HepG2 (cell line): ENCODE measurements around the gene RPS6KA2. TPM values are rescaled to one million over a fixed set of nuclear protein-coding genes. Genes with fewer than 3 reads are reported as not detected.

ENCODE experiments used
- ATAC-seq: fragments of 200-7000 bp; cut with Tn5 transposase; 3 replicates; pipeline ENCODE4 v1.9.1; 2020; ENCODE audit warnings: mild to moderate bottlenecking, moderate library complexity
- BruUV-seq: library from RNA; stranded (reverse); fragments of 400-500 nt; replicated peaks from 2 replicates; lab custom pipeline; 2021; lab: Mats Ljungman, UMichigan
- CTCF ChIA-PET: fragments of 300-600 bp; formaldehyde crosslinking; extraction: SDS; loops from one replicate; lab custom pipeline; 2021; ENCODE audit warnings: low total read pairs, inconsistent platforms, low intra/inter-chr PET ratio; lab: Yijun Ruan, JAX
- POLR2A ChIA-PET: fragments of 350-600 bp; sonication (Branson Sonifier 250); formaldehyde crosslinking; loops from one replicate; lab custom pipeline; 2020; ENCODE audit warnings: antibody characterized with exemption, inconsistent platforms; lab: Yijun Ruan, JAX
- DNase-seq: peaks from one replicate; pipeline ENCODE4 v3.0.0-alpha.2; 2015; ENCODE audit warnings: low spot score
- FAIRE-seq: peaks from 3 replicates; lab custom pipeline; 2011; peaks lifted over from hg19 to GRCh38; lab: Jason Lieb, UNC
- H2AFZ ChIP-seq: one replicate; pipeline ENCODE4 v1.6.1; 2011; ENCODE audit warnings: low read length, inconsistent platforms
- H3K27ac ChIP-seq: fragments of 300-600 bp; 3 replicates; pipeline ENCODE4 v1.8.0; 2011; ENCODE audit warnings: mixed run types, mild to moderate bottlenecking, mixed read lengths, low read length, inconsistent platforms; ENCODE audit not compliant: insufficient read depth; ENCODE audit errors: extremely low read length
- H3K27me3 ChIP-seq, 2 experiments: fragments of 200-600 bp in 1 of 2; 2 replicates in 1 of 2; 3 replicates in 1 of 2; pipeline versions ENCODE4 v1.6.0 to v1.8.0; 2011; ENCODE audit warnings: low read length in 2 of 2, mild to moderate bottlenecking in 2 of 2, moderate library complexity in 2 of 2, inconsistent platforms in 1 of 2; ENCODE audit not compliant: insufficient read depth in 2 of 2, control insufficient read depth in 1 of 2
- H3K36me3 ChIP-seq, 2 experiments: fragments of 200-600 bp in 1 of 2; replicated peaks in 1 of 2; 2 replicates in 1 of 2; 3 replicates in 1 of 2; pipeline versions ENCODE4 v1.5.1 to v1.8.0; 2011; ENCODE audit warnings: low read length in 2 of 2, inconsistent platforms in 1 of 2; ENCODE audit not compliant: insufficient read depth in 2 of 2, control insufficient read depth in 1 of 2
- H3K4me1 ChIP-seq: 2 replicates; pipeline ENCODE4 v1.5.1; 2012; ENCODE audit warnings: low read length, inconsistent platforms; ENCODE audit not compliant: insufficient read depth
- H3K4me2 ChIP-seq: 2 replicates; pipeline ENCODE4 v1.6.0; 2011; ENCODE audit warnings: low read depth, low read length, inconsistent platforms
- H3K4me3 ChIP-seq, 3 experiments: fragments of 200-600 bp in 1 of 3; sonication (generic), shearing (Covaris generic) in 1 of 3; replicated peaks in 1 of 3; 2 replicates each; pipeline ENCODE4 v1.5.1; 2011 to 2016; ENCODE audit warnings: low read length in 3 of 3, inconsistent platforms in 2 of 3, low read depth in 2 of 3, mild to moderate bottlenecking in 2 of 3, control low read depth in 1 of 3, mixed read lengths in 1 of 3; ENCODE audit not compliant: insufficient read depth in 1 of 3
- H3K79me2 ChIP-seq: one replicate; pipeline ENCODE4 v1.6.1; 2011; ENCODE audit warnings: low read length, inconsistent platforms; ENCODE audit not compliant: insufficient read depth
- H3K9ac ChIP-seq: 2 replicates; pipeline ENCODE4 v1.6.0; 2011; ENCODE audit warnings: mild to moderate bottlenecking, low read depth, low read length, inconsistent platforms; ENCODE audit not compliant: insufficient read depth
- H3K9me3 ChIP-seq: 2 replicates; pipeline ENCODE4 v1.5.1; 2012; ENCODE audit warnings: mild to moderate bottlenecking, low read length
- H4K20me1 ChIP-seq: 2 replicates; pipeline ENCODE4 v1.6.0; 2011; ENCODE audit warnings: inconsistent platforms, mild to moderate bottlenecking, low read length, moderate library complexity; ENCODE audit not compliant: insufficient read depth
- ATAD3A ChIP-seq: sonication (generic); formaldehyde crosslinking; IDR thresholded peaks from 2 replicates; pipeline ENCODE4 v1.4.0; 2020; ENCODE audit warnings: missing genetic modification reagents
- BATF2 ChIP-seq: sonication (generic); formaldehyde crosslinking; IDR thresholded peaks from 2 replicates; pipeline ENCODE4 v1.8.0; 2022; ENCODE audit warnings: mild to moderate bottlenecking, missing genetic modification reagents, moderate library complexity
- CEBPB ChIP-seq: IDR thresholded peaks from 2 replicates; pipeline ENCODE4 v1.6.1; 2011; ENCODE audit warnings: low read depth, low read length, improper control_type of control experiment, borderline replicate concordance
- DR1 ChIP-seq: sonication (generic); formaldehyde crosslinking; IDR thresholded peaks from 2 replicates; pipeline ENCODE4 v1.8.0; 2021; ENCODE audit warnings: mild to moderate bottlenecking, missing genetic modification reagents, inconsistent platforms
- HIVEP1 ChIP-seq: sonication (generic); formaldehyde crosslinking; IDR thresholded peaks from 2 replicates; pipeline ENCODE4 v1.4.0; 2020; ENCODE audit warnings: mild to moderate bottlenecking, missing genetic modification reagents
- MED13 ChIP-seq: sonication (generic); formaldehyde crosslinking; IDR thresholded peaks from 2 replicates; pipeline ENCODE4 v1.5.0; 2020; ENCODE audit warnings: missing genetic modification reagents
- NONO ChIP-seq, 2 experiments: fragments of 450-650 bp in 1 of 2; sonication (generic) in 1 of 2; formaldehyde crosslinking in 1 of 2; IDR thresholded peaks in 1 of 2; conservative IDR thresholded peaks in 1 of 2; 2 replicates each; pipeline versions ENCODE4 v1.6.1 to v1.8.0; 2017 to 2022; ENCODE audit warnings: mild to moderate bottlenecking in 1 of 2, missing genetic modification reagents in 1 of 2, moderate library complexity in 1 of 2
- RFX3 ChIP-seq: IDR thresholded peaks from 2 replicates; pipeline ENCODE4 v1.6.1; 2016; ENCODE audit warnings: missing biosample characterization, missing genetic modification reagents
- SIN3B ChIP-seq: fragments of 150-350 bp; IDR thresholded peaks from 2 replicates; pipeline ENCODE4 v1.6.1; 2014; ENCODE audit warnings: low read length
- SNAPC5 ChIP-seq: sonication (generic); formaldehyde crosslinking; IDR thresholded peaks from 2 replicates; pipeline ENCODE4 v1.8.1; 2023; ENCODE audit warnings: mild to moderate bottlenecking, missing genetic modification reagents, borderline replicate concordance
- YY1 ChIP-seq: IDR thresholded peaks from 2 replicates; pipeline ENCODE4 v1.6.1; 2011; ENCODE audit warnings: low read length, low read depth, moderate library complexity, mild to moderate bottlenecking; ENCODE audit not compliant: insufficient read depth, insufficient replicate concordance
- ZC3H4 ChIP-seq: sonication (generic); formaldehyde crosslinking; IDR thresholded peaks from 2 replicates; pipeline ENCODE4 v1.4.0; 2020; ENCODE audit warnings: missing genetic modification reagents, borderline replicate concordance
- ZNF326 ChIP-seq: sonication (generic); formaldehyde crosslinking; IDR thresholded peaks from 2 replicates; pipeline ENCODE4 v1.4.0; 2020; ENCODE audit warnings: missing genetic modification reagents, borderline replicate concordance
- ZNF580 ChIP-seq: IDR thresholded peaks from 2 replicates; pipeline ENCODE4 v1.6.1; 2016; ENCODE audit warnings: low read depth, borderline replicate concordance
- ZNF607 ChIP-seq: sonication (generic); formaldehyde crosslinking; IDR thresholded peaks from 2 replicates; pipeline ENCODE4 v1.5.1; 2020; ENCODE audit warnings: missing genetic modification reagents, mild to moderate bottlenecking, borderline replicate concordance
- ZSCAN25 ChIP-seq: sonication (generic); formaldehyde crosslinking; IDR thresholded peaks from 2 replicates; pipeline ENCODE4 v1.8.0; 2022; ENCODE audit warnings: mild to moderate bottlenecking, missing genetic modification reagents
- ZSCAN29 ChIP-seq: sonication (generic); formaldehyde crosslinking; conservative IDR thresholded peaks from 2 replicates; pipeline ENCODE4 v1.4.0; 2020; ENCODE audit warnings: mild to moderate bottlenecking, missing genetic modification reagents
- WGBS: methylation state at CpG from one replicate; pipeline ENCODE4 v1.1.6; 2017; ENCODE audit warnings: low lambda C conversion rate; 5-methylcytosine and 5-hydroxymethylcytosine counted together
- in situ Hi-C: cut with HindIII; loops from 2 replicates; pipeline ENCODE4 v1.10.0; 2017; ENCODE audit warnings: low pct_unique_long_range_greater_than_20kb; ENCODE audit not compliant: extremely low pct_ligation_motif_present
- intact Hi-C: fragments of 100-400 bp; cut with micrococcal nuclease; formaldehyde crosslinking; loops from one replicate; pipeline ENCODE4 v1.10.0; 2022; ENCODE audit not compliant: unreplicated experiment
- polyA plus RNA-seq, 8 experiments: library from polyadenylated mRNA; depleted of rRNA in 3 of 8; stranded (reverse) in 7 of 8; unstranded in 1 of 8; fragments of >200 nt; fragmentation: Illumina TruSeq in 4 of 8; extraction: Trizol in 4 of 8; gene quantifications; 2 replicates each; pipeline versions ENCODE4 v1.2.1 to v1.2.3, GENCODE V29; 2011 to 2016; ENCODE audit warnings: low read depth in 4 of 8, missing spikeins in 1 of 8, mixed read lengths in 1 of 8; ENCODE audit not compliant: insufficient read depth in 1 of 8
- total RNA-seq, 5 experiments: library from RNA; depleted of rRNA; stranded (reverse); fragments of >200 nt; fragmentation: Illumina TruSeq; extraction: Trizol; gene quantifications; 2 replicates each; pipeline ENCODE4 v1.2.3, GENCODE V29; 2016; ENCODE audit warnings: low read depth in 1 of 5

RPS6KA2 gene
- total and polyA plus RNA-seq, 2 of the 13 experiments (the other 11 are each of a cell fraction or from before 2014, with no cell fraction given) = 0.22 to 0.38 TPM

- no peaks in the 10 kb centered on the region for H4K20me1 ChIP-seq
- H3K36me3 ChIP-seq = no peaks in the 10 kb centered on the region
- ATAC-seq = no peak
- no peaks in the 10 kb centered on the region for H3K4me1 ChIP-seq
- no peak overlapping the region for H3K27ac ChIP-seq
- peaks cover 19 to 87% of the 10 kb centered on the region in 2 experiments; a peak in 4 of 5 replicates for H3K27me3 ChIP-seq
- no peak overlapping the region for H2AFZ ChIP-seq
- POLR2A ChIA-PET = no interaction called here
- CTCF ChIA-PET = no interaction called here
- no TSS peak for BruUV-seq
- no peaks in the 10 kb centered on the region for H3K79me2 ChIP-seq
- no peak for DNase-seq
- H3K9ac ChIP-seq = no peak overlapping the region
- no peaks in the 10 kb centered on the region for H3K9me3 ChIP-seq
- intact Hi-C loops (no loop called here), in situ Hi-C loops (no loop called here)
- WGBS = 57% methylated on average over 11 of the region's 11 CpGs
- H3K4me2 ChIP-seq = no peak overlapping the region
- no peak overlapping the region for H3K4me3 ChIP-seq
- TF ChIP-seq ZSCAN29 (CRISPR knock-in tag) = no peak
- no peak for TF ChIP-seq NONO (IDR thresholded peaks at IDR 0.05)
- no peak for TF ChIP-seq NONO (CRISPR knock-in tag; conservative IDR thresholded peaks at IDR 0.05)
- no peak for TF ChIP-seq HIVEP1 (CRISPR knock-in tag)
- TF ChIP-seq ZNF326 (CRISPR knock-in tag) = no peak
- no peak for TF ChIP-seq CEBPB
- no peak for TF ChIP-seq DR1 (CRISPR knock-in tag)
- no peak for TF ChIP-seq ZSCAN25 (CRISPR knock-in tag)
- no peak for TF ChIP-seq YY1
- TF ChIP-seq ATAD3A = no peak
- no peak for TF ChIP-seq SIN3B
- no peak for TF ChIP-seq BATF2 (CRISPR knock-in tag)
- TF ChIP-seq ZNF607 (CRISPR knock-in tag) = no peak
- TF ChIP-seq ZC3H4 (CRISPR knock-in tag) = no peak
- TF ChIP-seq SNAPC5 (CRISPR knock-in tag) = no peak
- no peak for TF ChIP-seq ZNF580
- TF ChIP-seq RFX3 (CRISPR knock-in tag) = no peak
- no peak for TF ChIP-seq MED13 (CRISPR knock-in tag)
- no peak for FAIRE-seq
These were observed 186.9 kb downstream of the RPS6KA2 start for GRCh38 chr6:166440106-166440505.
